ENCODE measurements around the gene DUSP11. TPM values are rescaled to one million over a fixed set of nuclear protein-coding genes. Genes with fewer than 3 reads are reported as not detected.

DUSP11 gene
- total RNA-seq = 10 to 100 TPM; 21.2 to 34.5 (median 25.6) TPM

DNA sequence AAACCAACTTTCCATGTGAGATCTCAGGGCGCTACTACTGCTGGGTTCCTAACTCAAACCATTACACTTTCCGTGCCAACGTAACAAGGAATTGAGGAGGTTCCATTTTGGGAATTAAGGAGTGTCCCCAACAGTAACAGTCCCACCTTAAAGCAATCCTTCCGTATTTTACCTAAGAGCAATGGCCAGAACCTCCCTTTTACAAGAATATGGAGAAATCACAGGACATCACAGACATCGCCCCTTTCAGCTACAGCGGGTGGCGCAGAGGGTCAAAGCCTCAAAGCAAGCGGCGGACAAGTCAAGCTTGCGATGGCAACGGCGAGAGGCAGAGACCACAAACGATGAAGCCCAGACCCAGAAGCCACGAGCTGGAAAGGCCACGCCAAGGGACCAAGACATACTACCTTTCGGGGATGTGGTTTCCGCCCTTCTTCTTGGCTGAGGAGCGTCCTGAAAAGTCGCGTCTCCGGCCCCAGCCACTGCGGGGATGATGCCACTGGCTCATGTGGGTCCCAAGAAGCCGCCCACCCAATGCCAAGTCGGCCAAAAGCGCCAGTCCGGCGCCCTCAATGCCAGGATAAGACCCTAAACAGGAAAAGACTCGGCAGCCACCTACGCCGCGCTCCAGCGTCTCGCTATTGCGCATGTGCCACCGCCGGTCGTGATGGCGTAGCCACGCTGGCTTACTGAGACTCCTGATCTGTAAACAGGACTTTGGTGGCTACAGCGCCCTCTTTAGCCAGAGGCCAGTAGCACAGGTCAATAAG lies at the start of gene DUSP11:
DUSP11 (minus strand) TSS at position 637 of the 770 bp plus-strand sequence; CDS start at position 508, 129 bp downstream.
- TF ChIP-seq CTCF (IDR thresholded peaks at IDR 0.05) = peak in 1 of 3 donors; percentile 75
- ATAC-seq (ENCODE audit: low FRiP score) = peak; percentile 100
- DNase-seq (ENCODE audit: low spot score) = peak; percentile 99

- ATAC-seq (ENCODE audit: low FRiP score) = peak; percentile 93
- peak; percentile 94 for DNase-seq (ENCODE audit: low spot score)
- no peak for TF ChIP-seq CTCF (IDR thresholded peaks at IDR 0.05)
Observed at GRCh38 chr2:73828818-73829570, 49.1 kb upstream of the DUSP11 start, which contains the start of gene STAMBP. TSS of gene STAMBP (plus strand) at chr2:73828961. CDS start at chr2:73830857, 1,896 bp downstream.

DNA sequence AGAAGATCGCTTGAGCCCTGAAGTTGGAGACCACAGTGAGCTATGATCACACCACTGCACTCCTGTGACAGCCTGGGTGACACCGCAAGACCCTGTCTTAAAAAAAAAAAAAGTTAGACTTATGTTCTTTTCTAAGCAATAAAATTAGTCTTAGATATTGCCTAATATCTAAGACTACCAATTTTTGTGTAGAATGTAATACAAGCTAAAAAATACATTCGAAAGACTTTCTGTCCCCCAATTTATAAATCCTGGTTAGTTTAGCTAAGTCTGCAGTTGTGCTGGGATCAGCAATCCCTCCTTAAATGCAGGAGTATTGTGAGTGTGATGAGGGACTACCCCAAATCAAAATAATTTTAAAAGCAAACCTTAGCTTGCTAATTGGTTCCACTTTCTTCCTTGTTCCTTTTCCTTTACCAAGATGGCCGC lies 48.5 kb upstream of the DUSP11 start:
- ATAC-seq (ENCODE audit: low FRiP score) (no peak), DNase-seq (ENCODE audit: low spot score) (no peak)
- TF ChIP-seq CTCF (IDR thresholded peaks at IDR 0.05) = no peak

DNA sequence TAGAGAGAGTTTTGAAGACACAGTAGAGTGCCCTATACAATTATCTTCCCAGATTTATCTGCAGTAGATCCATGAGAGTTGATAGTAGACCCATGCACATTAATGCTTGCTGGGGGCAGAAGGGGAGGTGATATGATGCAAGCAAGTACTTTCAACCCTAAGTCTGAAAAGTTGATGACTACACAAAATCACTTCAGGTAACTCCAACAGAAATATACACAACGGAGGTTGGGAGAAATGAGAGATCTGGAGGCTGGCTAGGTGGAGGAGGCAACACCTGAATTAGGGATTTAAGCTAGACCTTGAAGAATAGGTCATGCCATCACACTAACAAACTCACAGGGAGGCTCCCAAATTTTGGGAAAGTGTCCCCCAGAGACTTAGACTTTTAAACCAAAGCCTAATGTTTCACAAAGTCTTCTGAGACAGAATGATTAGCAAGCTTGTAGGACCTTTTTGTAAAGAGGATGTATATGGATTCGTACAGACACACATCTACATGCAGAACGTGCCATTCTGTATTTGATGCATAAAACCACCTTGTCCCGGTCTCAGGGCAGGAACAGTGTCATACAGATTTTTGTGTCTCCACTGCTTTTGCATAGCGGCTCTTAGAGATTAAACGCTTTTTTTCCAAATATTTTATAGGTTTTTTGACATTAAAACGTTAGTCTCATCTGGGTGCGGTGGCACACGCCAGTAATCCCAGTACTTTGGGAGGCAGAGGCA lies 47.9 kb upstream of the DUSP11 start:
- ATAC-seq (ENCODE audit: low FRiP score) (no peak), DNase-seq (ENCODE audit: low spot score) (no peak)
- no peak for TF ChIP-seq CTCF (IDR thresholded peaks at IDR 0.05)

DNA sequence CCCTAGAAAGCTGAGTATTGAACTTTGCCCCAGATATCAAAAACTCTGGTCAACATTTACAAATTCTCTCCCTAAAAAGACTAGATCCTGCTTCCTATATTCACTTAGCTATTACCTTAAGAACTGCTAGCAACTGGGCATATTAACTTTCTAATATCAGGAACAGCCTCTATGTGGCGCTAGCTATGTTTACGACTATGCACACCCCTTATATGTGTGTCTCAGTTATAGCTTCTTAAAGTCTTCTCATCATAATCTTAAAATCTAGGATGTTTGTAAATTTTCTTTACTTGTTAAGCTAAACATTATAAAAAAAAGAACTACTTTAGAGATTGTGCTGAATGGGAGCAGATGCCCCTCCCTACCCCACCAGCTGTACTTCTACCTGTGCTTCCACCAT lies 47.1 kb upstream of the DUSP11 start:
- ATAC-seq (ENCODE audit: low FRiP score) = no peak
- no peak for TF ChIP-seq CTCF (IDR thresholded peaks at IDR 0.05)
- DNase-seq (ENCODE audit: low spot score) = no peak

DNA sequence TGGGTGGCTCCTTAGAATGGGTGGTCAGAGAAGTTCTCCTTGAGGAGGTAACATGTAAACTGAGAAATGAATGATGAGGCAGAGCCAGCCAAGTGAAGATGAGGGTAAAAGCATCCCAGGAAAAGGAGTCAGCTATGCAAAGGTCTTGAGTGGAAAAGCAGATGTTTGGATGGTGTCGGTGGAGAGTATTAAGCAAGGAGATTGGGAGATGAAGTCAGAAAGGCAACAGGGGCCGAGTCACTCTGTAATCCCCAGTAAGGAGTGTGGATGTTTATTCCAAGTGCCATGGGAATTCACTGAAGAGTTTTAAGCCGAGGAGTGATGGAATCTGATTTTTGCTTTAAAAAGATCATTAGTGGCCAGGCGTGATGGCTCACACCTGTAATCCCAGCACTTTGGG lies 45.5 kb upstream of the DUSP11 start:
- TF ChIP-seq CTCF (IDR thresholded peaks at IDR 0.05) = no peak
- DNase-seq (ENCODE audit: low spot score) (no peak), ATAC-seq (ENCODE audit: low FRiP score) (no peak)
